LoVo (cell line): ENCODE results near the gene LHPP.

Experiments used
- DNase-seq: peaks from one replicate; pipeline ENCODE4 v3.0.0-alpha.2; 2016; ENCODE audit warnings: low spot score

Gene LHPP

GRCh38 chr10:124557648-124558338 is 96.2 kb downstream of the LHPP start:
- no peak for DNase-seq

- no peak for DNase-seq
These were observed 97.0 kb downstream of the LHPP start for GRCh38 chr10:124558339-124559321.

GRCh38 chr10:124559372-124560132 is 97.9 kb downstream of the LHPP start:
- DNase-seq = no peak

- no peak for DNase-seq
These were observed 98.9 kb downstream of the LHPP start for GRCh38 chr10:124560377-124561105.

GRCh38 chr10:124561206-124561605 is 99.6 kb downstream of the LHPP start:
- no peak for DNase-seq

- DNase-seq = no peak
These were observed 100.9 kb downstream of the LHPP start for GRCh38 chr10:124562425-124563060.

GRCh38 chr10:124563320-124564040 is 101.9 kb downstream of the LHPP start:
- no peak for DNase-seq

GRCh38 chr10:124564881-124565280 is 103.3 kb downstream of the LHPP start:
- DNase-seq = no peak

- no peak for DNase-seq
These were observed 104.1 kb downstream of the LHPP start for GRCh38 chr10:124565565-124566221.

GRCh38 chr10:124566222-124566888 is 104.7 kb downstream of the LHPP start:
- DNase-seq = no peak

GRCh38 chr10:124566981-124567835 is 105.6 kb downstream of the LHPP start:
- DNase-seq = no peak

GRCh38 chr10:124568339-124568738 is 106.7 kb downstream of the LHPP start:
- no peak for DNase-seq

GRCh38 chr10:124568848-124569622 is 107.4 kb downstream of the LHPP start:
- DNase-seq = no peak

GRCh38 chr10:124569623-124570470 is 108.2 kb downstream of the LHPP start:
- no peak for DNase-seq

- no peak for DNase-seq
These were observed 109.0 kb downstream of the LHPP start for GRCh38 chr10:124570646-124571045.

GRCh38 chr10:124572751-124573150 is 111.1 kb downstream of the LHPP start:
- DNase-seq = no peak
